K562 (cell line): ENCODE measurements around the gene MAP3K4. TPM values are rescaled to one million over a fixed set of nuclear protein-coding genes. Genes with fewer than 3 reads are reported as not detected.
"Not testable (repeated sequence)": the region's sequence is repeated elsewhere in the genome, so short reads cannot be mapped to it uniquely, and the experiment has no call there.

Experiments used
- ATAC-seq: fragments of 200-7000 bp; cut with Tn5 transposase; 3 replicates; pipeline ENCODE4 v1.9.1; 2020; ENCODE audit warnings: moderate library complexity
- BruUV-seq: library from RNA; stranded (reverse); fragments of 400-500 nt; replicated peaks from 2 replicates; lab custom pipeline; 2021; lab: Mats Ljungman, UMichigan
- CTCF ChIA-PET: fragments of 300-600 bp; formaldehyde crosslinking; extraction: SDS; loops from one replicate; lab custom pipeline; 2021; ENCODE audit warnings: low intra/inter-chr PET ratio; lab: Yijun Ruan, JAX
- POLR2A ChIA-PET: fragments of 300-600, 350-650 bp; sonication (Branson Sonifier 250); formaldehyde crosslinking; extraction: SDS; loops from one replicate; lab custom pipeline; 2021; ENCODE audit warnings: antibody characterized with exemption, inconsistent platforms; lab: Yijun Ruan, JAX
- DNase-seq, 4 experiments: peaks; one replicate each; pipeline versions ENCODE4 v3.0.0 to v3.0.0-alpha.2; 2011 to 2018; ENCODE audit warnings: low spot score in 3 of 4, mixed read lengths in 3 of 4; ENCODE audit errors: extremely low read depth in 1 of 4
- FAIRE-seq: peaks from 2 replicates; lab custom pipeline; 2011; peaks lifted over from hg19 to GRCh38; lab: Jason Lieb, UNC
- H2AFZ ChIP-seq: 2 replicates; pipeline ENCODE4 v1.6.0; 2011; ENCODE audit warnings: low read depth, low read length, control low read depth, inconsistent platforms
- H3K27ac ChIP-seq: fragments of 200-600 bp; 3 replicates; pipeline ENCODE4 v1.8.0; 2011; ENCODE audit warnings: low read depth, mild to moderate bottlenecking, control low read depth, inconsistent platforms, low read length, moderate library complexity, mixed read lengths; ENCODE audit errors: extremely low read depth
- H3K27me3 ChIP-seq, 2 experiments: fragments of 300-600 bp in 1 of 2; 2 replicates in 1 of 2; 3 replicates in 1 of 2; pipeline versions ENCODE4 v1.6.0 to v1.8.0; 2011; ENCODE audit warnings: inconsistent platforms in 2 of 2, low read length in 2 of 2, mild to moderate bottlenecking in 1 of 2, mixed read lengths in 1 of 2, moderate library complexity in 1 of 2; ENCODE audit not compliant: control insufficient read depth in 2 of 2, insufficient read depth in 2 of 2
- H3K36me3 ChIP-seq: fragments of 300-600 bp; 3 replicates; pipeline ENCODE4 v1.8.0; 2011; ENCODE audit warnings: mild to moderate bottlenecking, low read length, inconsistent platforms; ENCODE audit not compliant: control insufficient read depth, insufficient read depth
- H3K4me1 ChIP-seq, 2 experiments: fragments of 200-600 bp in 1 of 2; replicated peaks in 1 of 2; 2 replicates in 1 of 2; 3 replicates in 1 of 2; pipeline versions ENCODE4 v1.5.1 to v1.8.0; 2011; ENCODE audit warnings: inconsistent platforms in 2 of 2, low read length in 2 of 2, mild to moderate bottlenecking in 1 of 2, mixed read lengths in 1 of 2, moderate library complexity in 1 of 2; ENCODE audit not compliant: control insufficient read depth in 2 of 2, insufficient read depth in 2 of 2
- H3K4me2 ChIP-seq: 2 replicates; pipeline ENCODE4 v1.6.1; 2011; ENCODE audit warnings: low read length, control low read depth, inconsistent platforms, mixed read lengths; ENCODE audit not compliant: insufficient read depth
- H3K4me3 ChIP-seq: fragments of 200-600 bp; sonication (generic), shearing (Covaris generic); 2 replicates; pipeline ENCODE4 v1.5.1; 2016; ENCODE audit warnings: control low read depth, inconsistent platforms
- H3K79me2 ChIP-seq: fragments of 200-600 bp; 3 replicates; pipeline ENCODE4 v1.8.0; 2011; ENCODE audit warnings: low read length, inconsistent platforms; ENCODE audit not compliant: control insufficient read depth, insufficient read depth
- H3K9ac ChIP-seq, 2 experiments: 2 replicates each; pipeline versions ENCODE4 v1.6.0 to v1.6.1; 2011; ENCODE audit warnings: low read depth in 2 of 2, low read length in 2 of 2, control low read depth in 1 of 2, inconsistent platforms in 1 of 2, mild to moderate bottlenecking in 1 of 2, mixed read lengths in 1 of 2; ENCODE audit not compliant: insufficient read depth in 1 of 2
- H3K9me1 ChIP-seq: one replicate; pipeline ENCODE4 v1.6.0; 2011; ENCODE audit warnings: inconsistent platforms, mild to moderate bottlenecking, low read length, moderate library complexity; ENCODE audit not compliant: control insufficient read depth, insufficient read depth
- H3K9me3 ChIP-seq: replicated peaks from 2 replicates; pipeline ENCODE4 v1.5.1; 2011; ENCODE audit warnings: low read depth, low read length, inconsistent platforms; ENCODE audit not compliant: control insufficient read depth, insufficient read depth
- H4K20me1 ChIP-seq: replicated peaks from 2 replicates; pipeline ENCODE4 v1.6.1; 2011; ENCODE audit warnings: low read length, inconsistent platforms, mixed read lengths; ENCODE audit not compliant: control insufficient read depth, insufficient read depth
- CEBPB ChIP-seq: fragments of 450-650 bp; IDR thresholded peaks from 2 replicates; pipeline ENCODE4 v1.6.1; 2016; ENCODE audit warnings: missing genetic modification characterization, missing compliant biosample characterization
- CEBPG ChIP-seq, 3 experiments: fragments of 200-800 bp in 1 of 3; sonication (Bioruptor generic) in 1 of 3; sonication (generic) in 1 of 3; formaldehyde crosslinking in 1 of 3; IDR thresholded peaks in 2 of 3; conservative IDR thresholded peaks in 1 of 3; 2 replicates each; pipeline versions ENCODE4 v1.6.1 to v1.8.0; 2016 to 2022; ENCODE audit warnings: missing compliant biosample characterization in 2 of 3, missing genetic modification characterization in 2 of 3, mild to moderate bottlenecking in 1 of 3, missing genetic modification reagents in 1 of 3
- SRSF9 ChIP-seq: fragments of 200-400 bp; formaldehyde crosslinking; IDR thresholded peaks from 2 replicates; pipeline ENCODE4 v1.6.1; 2017; ENCODE audit warnings: low read depth, low read length, borderline replicate concordance
- ZKSCAN3 ChIP-seq: fragments of 250-450 bp; sonication (Bioruptor Pico); IDR thresholded peaks from 2 replicates; pipeline ENCODE4 v1.4.0; 2020
- ZNF324 ChIP-seq: fragments of 250-450 bp; sonication (Bioruptor Pico); IDR thresholded peaks from 2 replicates; pipeline ENCODE4 v1.4.0; 2020; ENCODE audit warnings: mild to moderate bottlenecking
- ZNF507 ChIP-seq: conservative IDR thresholded peaks from 2 replicates; pipeline ENCODE4 v1.6.1; 2017; ENCODE audit warnings: missing genetic modification characterization, missing compliant biosample characterization
- WGBS: fragments of 100-300 bp; shearing (Covaris generic); methylation state at CpG from one replicate; pipeline ENCODE4 v1.1.6; 2016; ENCODE audit warnings: low coverage, mixed read lengths; ENCODE audit not compliant: insufficient coverage; ENCODE audit errors: missing lambda C conversion rate; 5-methylcytosine and 5-hydroxymethylcytosine counted together
- in situ Hi-C: fragments of 300-500 bp; cut with MboI; formaldehyde crosslinking; loops from 4 replicates; pipeline ENCODE4 v1.15.0; 2018; ENCODE audit warnings: inconsistent platforms, mixed read lengths
- intact Hi-C: fragments of 100-400 bp; cut with micrococcal nuclease; formaldehyde crosslinking; loops from 2 replicates; pipeline ENCODE4 v1.14.2; 2022
- polyA plus RNA-seq, 8 experiments: library from polyadenylated mRNA; depleted of rRNA in 4 of 8; stranded (reverse) in 5 of 8; unstranded in 3 of 8; fragments of >200 nt; fragmentation: Nextera tagmentation in 2 of 8; fragmentation: Illumina TruSeq in 1 of 8; extraction: Ambion mirVana in 2 of 8; extraction: Trizol in 1 of 8; gene quantifications; 2 replicates each; pipeline versions ENCODE4 v1.2.1 to v1.2.3, GENCODE V29; 2011 to 2014; ENCODE audit warnings: inconsistent platforms in 1 of 8, missing spikeins in 1 of 8
- total RNA-seq, 7 experiments: library from RNA; depleted of rRNA in 6 of 7; stranded (reverse); fragments of >200 nt in 6 of 7; fragmentation: Illumina TruSeq in 2 of 7; extraction: Trizol in 2 of 7; gene quantifications; 2 replicates each; pipeline versions ENCODE4 v1.2.1 to v1.2.3, GENCODE V29; 2011 to 2021; ENCODE audit warnings: low replicate concordance in 1 of 7
- TF ChIP-seq, protein P1 (sequence below): fragments of 450-650 bp; formaldehyde crosslinking; IDR thresholded peaks from 2 replicates; pipeline ENCODE4 v1.4.0; 2020; ENCODE audit warnings: mild to moderate bottlenecking, mixed read lengths
- TF ChIP-seq, protein P2 (sequence below): fragments of 450-650 bp; IDR thresholded peaks from 2 replicates; pipeline ENCODE4 v1.6.1; 2018; ENCODE audit warnings: mild to moderate bottlenecking, low read depth; ENCODE audit not compliant: partially characterized antibody

Gene MAP3K4
- total and polyA plus RNA-seq, 9 of the 15 experiments (the other 6 are each of a cell fraction or from before 2014, with no cell fraction given): 21.0 to 77.2 (median 48.9) TPM

DNA sequence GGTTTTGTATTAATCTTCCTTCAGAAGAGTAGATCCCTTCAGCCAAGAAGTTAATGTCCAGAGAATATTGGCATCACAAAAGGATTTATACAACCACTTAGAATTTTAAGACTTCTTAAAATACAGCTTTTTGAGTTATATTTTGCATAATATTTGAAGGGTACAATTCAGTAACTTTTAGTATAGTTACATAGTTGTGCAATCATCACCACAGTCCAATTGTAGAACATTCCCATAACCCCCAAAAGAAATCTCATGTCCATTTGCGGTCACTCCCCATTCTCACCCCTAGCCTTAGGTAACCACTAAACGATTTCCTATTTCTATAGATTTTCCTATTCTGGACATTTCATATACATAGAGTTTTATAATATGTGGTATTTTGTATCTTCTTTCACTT, 126.4 kb downstream of the MAP3K4 start:
- Histone ChIP-seq H3K9me1 (no peaks in the 10 kb centered on the region), H3K4me1 (no peaks in the 10 kb centered on the region; a peak in 1 of 5 replicates), H3K4me3 (no peak overlapping the region), H3K4me2 (no peak overlapping the region), H3K27ac (no peak overlapping the region), H2AFZ (no peak overlapping the region), H3K9me3 (peaks cover 3% of the 10 kb centered on the region; the same call in 1 of the 2 replicates), H3K36me3 (peaks cover 82% of the 10 kb centered on the region), H3K9ac (no peak overlapping the region), H3K79me2 (no peaks in the 10 kb centered on the region), H4K20me1 (no peaks in the 10 kb centered on the region), H3K27me3 (no peaks in the 10 kb centered on the region)
- POLR2A ChIA-PET: no interaction called here
- CTCF ChIA-PET: no interaction called here
- intact Hi-C loops (no loop called here), in situ Hi-C loops (no loop called here)
- no peak for DNase-seq
- WGBS: 86% methylated on average over 2 of the region's 2 CpGs
- ATAC-seq: no peak
- FAIRE-seq: no peak
- BruUV-seq: no TSS peak
- TF ChIP-seq CEBPB: peak; percentile 73
- TF ChIP-seq ZKSCAN3 (CRISPR knock-in tag): no peak
- TF ChIP-seq SRSF9: no peak
- TF ChIP-seq CEBPG (CRISPR knock-in tag; IDR thresholded peaks at IDR 0.05): no peak
- TF ChIP-seq CEBPG (tag; conservative IDR thresholded peaks at IDR 0.05 in 1 of 2, IDR thresholded peaks at IDR 0.05 in 1 of 2): peak in 1 of 2 experiments; percentile 69; a peak in 2 of 4 replicates

DNA sequence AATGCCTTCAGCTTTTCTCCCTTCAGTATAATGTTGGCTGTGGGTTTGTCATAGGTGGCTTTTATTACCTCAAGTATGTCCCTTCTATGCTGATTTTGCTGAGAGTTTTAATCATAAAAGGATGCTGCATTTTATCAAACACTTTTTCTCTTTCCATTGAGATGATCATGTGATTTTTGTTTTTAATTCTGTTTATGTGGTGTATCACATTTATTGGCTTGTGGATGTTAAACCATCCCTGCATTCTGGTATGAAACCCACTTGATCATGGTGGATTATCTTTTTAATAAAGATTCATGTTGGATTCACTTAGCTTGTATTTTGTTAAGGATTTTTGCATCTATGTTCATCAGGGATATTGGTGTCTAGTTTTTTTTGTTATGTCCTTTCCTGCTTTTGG, 131.8 kb downstream of the MAP3K4 start:
- H3K9me1 ChIP-seq, H3K79me2 ChIP-seq, in situ Hi-C loops, H3K9ac ChIP-seq, H3K4me2 ChIP-seq, H4K20me1 ChIP-seq, H3K27me3 ChIP-seq, H3K9me3 ChIP-seq, H3K4me3 ChIP-seq, BruUV-seq: not testable (repeated sequence)
- H3K36me3 ChIP-seq: peaks cover 40% of the 10 kb centered on the region; the same call in 2 of the 3 replicates
- TF ChIP-seq ZNF507 (tag) (peak; percentile 65), ZNF324 (peak; percentile 97)
- TF ChIP-seq, protein P1, sequence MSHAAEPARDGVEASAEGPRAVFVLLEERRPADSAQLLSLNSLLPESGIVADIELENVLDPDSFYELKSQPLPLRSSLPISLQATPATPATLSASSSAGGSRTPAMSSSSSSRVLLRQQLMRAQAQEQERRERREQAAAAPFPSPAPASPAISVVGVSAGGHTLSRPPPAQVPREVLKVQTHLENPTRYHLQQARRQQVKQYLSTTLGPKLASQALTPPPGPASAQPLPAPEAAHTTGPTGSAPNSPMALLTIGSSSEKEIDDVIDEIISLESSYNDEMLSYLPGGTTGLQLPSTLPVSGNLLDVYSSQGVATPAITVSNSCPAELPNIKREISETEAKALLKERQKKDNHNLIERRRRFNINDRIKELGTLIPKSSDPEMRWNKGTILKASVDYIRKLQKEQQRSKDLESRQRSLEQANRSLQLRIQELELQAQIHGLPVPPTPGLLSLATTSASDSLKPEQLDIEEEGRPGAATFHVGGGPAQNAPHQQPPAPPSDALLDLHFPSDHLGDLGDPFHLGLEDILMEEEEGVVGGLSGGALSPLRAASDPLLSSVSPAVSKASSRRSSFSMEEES (CRISPR knock-in tag): peak; percentile 71
- TF ChIP-seq, protein P2, sequence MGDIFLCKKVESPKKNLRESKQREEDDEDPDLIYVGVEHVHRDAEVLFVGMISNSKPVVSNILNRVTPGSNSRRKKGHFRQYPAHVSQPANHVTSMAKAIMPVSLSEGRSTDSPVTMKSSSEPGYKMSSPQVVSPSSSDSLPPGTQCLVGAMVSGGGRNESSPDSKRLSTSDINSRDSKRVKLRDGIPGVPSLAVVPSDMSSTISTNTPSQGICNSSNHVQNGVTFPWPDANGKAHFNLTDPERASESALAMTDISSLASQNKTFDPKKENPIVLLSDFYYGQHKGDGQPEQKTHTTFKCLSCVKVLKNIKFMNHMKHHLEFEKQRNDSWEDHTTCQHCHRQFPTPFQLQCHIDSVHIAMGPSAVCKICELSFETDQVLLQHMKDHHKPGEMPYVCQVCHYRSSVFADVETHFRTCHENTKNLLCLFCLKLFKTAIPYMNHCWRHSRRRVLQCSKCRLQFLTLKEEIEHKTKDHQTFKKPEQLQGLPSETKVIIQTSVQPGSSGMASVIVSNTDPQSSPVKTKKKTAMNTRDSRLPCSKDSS: peak; percentile 21
- TF ChIP-seq, all 486 proteins: peak for 4; not testable (repeated sequence) for 482
- ATAC-seq, intact Hi-C loops, DNase-seq, H3K27ac ChIP-seq, H3K4me1 ChIP-seq, CTCF ChIA-PET, H2AFZ ChIP-seq, FAIRE-seq: not testable (repeated sequence)
- POLR2A ChIA-PET: interaction anchor here (1.4 kb wide), 1 partner anchor 9 kb away, joined by 7 read pairs; no protein-coding TSS in a partner anchor
